GM21381 (cell line): Measurements from ENCODE around the gene MBD3L4.
"Not testable (repeated sequence)": the region's sequence is repeated elsewhere in the genome, so short reads cannot be mapped to it uniquely, and the experiment has no call there.

Experiments
- ATAC-seq: cut with Tn5 transposase; IDR thresholded peaks from one replicate; pipeline ENCODE4 v1.9.1; 2021; ENCODE audit warnings: mild to moderate bottlenecking, moderate library complexity; ENCODE audit not compliant: unreplicated experiment

The MBD3L4 gene

GRCh38 chr19:7051421-7051820 is 11.4 kb upstream of the MBD3L4 start:
- not testable (repeated sequence) for ATAC-seq

- ATAC-seq: not testable (repeated sequence)
Observed at GRCh38 chr19:7049021-7049420, 9.0 kb upstream of the MBD3L4 start, which contains the start of gene MBD3L2. TSS of gene MBD3L2 (plus strand) at chr19:7049321. CDS start at chr19:7049374, 53 bp downstream.

GRCh38 chr19:7041563-7041962 is 1.6 kb upstream of the MBD3L4 start:
- not testable (repeated sequence) for ATAC-seq

GRCh38 chr19:7030278-7030677 is 9.7 kb downstream of the MBD3L4 start, which contains the start of gene MBD3L5:
TSS of gene MBD3L5 (plus strand) at chr19:7030578. CDS start at chr19:7030612, 34 bp downstream.
- ATAC-seq: not testable (repeated sequence)

DNA sequence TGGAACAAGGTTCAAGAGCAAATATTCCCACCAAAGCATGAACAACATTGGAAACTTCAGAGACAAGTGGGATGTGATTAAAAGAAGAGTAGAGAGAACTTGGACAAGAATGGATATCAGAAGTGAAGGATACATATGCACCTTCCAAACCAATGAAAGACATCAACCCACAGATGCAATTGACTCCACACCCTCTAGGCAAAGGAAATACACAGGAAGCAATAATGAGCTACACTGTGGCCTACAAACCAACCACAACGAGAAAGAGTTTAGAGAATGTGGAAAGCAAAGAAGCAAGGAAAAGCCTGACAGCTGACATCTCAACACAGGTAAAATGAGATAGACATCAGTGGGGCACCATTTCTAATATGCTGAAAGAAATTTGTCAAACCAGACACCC is 11.2 kb downstream of the MBD3L4 start:
- ATAC-seq: not testable (repeated sequence)

- not testable (repeated sequence) for ATAC-seq
Observed at GRCh38 chr19:7021331-7021730, 18.6 kb downstream of the MBD3L4 start, which contains the start of gene MBD3L2B. TSS of gene MBD3L2B (minus strand) at chr19:7021431. CDS start at chr19:7021397, 34 bp downstream.

- no peak for ATAC-seq
Observed at GRCh38 chr19:7018828-7019227, 21.2 kb downstream of the MBD3L4 start.

DNA sequence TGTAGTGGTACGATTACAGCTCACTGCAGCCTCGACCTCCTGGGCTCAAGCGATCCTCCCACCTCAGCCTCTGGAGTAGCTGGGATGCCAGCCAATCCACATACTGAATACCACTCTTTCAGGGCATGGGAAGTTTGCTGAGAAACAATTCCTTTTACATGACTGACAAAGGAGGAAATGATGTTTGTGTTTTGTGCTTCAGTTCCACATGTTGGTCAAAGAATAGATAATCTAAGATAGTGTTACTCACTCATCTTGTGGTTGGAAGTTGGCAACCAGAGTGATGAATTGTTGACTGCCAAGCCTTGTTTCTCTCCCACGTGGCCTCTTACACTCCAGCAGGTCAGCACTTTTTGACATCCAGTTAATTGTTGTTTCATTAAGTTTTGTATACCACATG is 26.3 kb downstream of the MBD3L4 start:
- ATAC-seq: no peak

DNA sequence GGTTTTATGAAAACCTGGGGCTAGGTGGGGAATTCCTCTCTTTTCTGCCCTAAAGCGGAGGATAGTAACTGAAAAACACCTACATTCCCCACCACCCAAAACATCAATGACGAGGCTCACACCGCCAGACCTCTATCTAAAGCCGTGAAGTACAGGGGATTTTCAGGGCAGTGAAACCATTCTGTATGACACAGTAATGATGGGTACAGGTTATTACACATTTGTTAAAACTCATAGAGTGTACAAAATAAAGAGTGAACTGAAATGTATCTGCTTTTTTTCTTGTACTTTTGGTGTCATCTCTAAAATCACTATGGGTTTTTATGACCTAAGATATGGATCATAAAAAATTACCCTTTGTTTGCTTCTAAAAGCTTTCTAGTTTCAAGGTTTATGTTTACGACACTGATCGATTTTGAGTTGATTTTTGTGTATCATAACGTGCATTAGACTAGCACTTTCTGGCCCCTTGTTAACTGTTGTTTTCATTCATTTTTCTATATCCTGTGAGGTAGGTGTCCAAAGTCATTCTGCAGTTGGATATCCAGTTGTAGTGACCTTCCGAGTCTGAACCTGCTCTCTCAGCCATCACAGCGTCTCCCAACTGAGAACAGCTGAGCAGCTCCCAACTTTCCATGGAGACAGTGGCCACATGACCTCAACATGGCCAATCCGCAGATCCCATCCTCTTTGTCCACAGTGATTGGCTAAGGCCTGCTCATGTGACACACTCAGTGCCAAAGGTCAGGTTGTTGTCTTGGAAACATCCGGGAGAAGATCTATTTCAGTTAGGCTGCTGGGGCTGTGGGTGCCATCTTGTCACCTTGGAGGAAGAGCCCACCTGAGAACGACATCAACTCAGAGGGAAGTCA is 29.0 kb downstream of the MBD3L4 start:
- no peak for ATAC-seq

DNA sequence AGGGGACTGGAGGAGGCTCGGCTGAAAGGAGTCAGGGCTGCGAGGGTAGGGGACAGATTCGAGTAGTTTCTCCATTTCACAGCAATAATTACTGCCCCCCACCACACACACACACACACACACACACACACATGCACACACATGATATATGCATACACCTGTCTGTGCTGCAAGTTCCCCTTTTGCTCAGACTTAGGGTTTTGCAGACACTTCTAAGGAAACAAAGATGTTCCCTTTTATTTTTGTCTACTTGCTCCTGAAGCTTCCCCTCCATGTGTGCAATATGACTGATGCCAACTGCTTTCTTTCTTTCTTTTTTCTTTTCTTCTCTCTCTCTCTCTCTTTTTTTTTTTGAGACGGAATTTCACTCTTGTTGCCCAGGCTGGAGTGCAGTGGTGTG is 32.1 kb downstream of the MBD3L4 start:
- ATAC-seq: no peak

- ATAC-seq: no peak
Observed at GRCh38 chr19:7006135-7006704, 33.8 kb downstream of the MBD3L4 start.

DNA sequence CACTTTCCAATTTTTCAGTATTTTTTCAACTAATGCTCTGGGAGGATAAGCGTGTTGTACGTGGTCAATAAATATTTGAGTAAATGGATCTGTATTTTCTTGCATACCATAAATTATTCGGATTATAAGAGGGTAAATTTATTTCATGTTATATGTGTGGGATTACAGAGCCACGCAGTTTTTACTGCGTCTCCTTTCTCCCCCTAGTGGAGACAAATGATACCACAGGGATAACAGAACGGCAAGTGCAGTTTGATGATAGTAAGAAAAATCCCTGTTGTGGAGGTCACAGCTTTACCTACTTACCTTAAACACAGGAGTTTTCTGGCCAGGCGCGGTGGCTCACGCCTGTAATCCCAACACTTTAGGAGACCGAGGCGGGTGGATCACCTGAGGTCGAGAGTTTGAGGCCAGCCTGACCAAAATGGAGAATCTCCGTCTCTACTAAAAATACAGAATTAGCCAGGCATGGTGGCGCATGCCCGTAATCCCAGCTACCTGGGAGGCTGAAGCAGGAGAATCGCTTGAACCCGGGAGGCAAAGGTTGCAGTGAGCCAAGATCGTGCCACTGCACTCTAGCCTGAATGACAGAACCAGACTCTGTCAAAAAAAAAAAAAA is 35.6 kb downstream of the MBD3L4 start:
- no peak for ATAC-seq

DNA sequence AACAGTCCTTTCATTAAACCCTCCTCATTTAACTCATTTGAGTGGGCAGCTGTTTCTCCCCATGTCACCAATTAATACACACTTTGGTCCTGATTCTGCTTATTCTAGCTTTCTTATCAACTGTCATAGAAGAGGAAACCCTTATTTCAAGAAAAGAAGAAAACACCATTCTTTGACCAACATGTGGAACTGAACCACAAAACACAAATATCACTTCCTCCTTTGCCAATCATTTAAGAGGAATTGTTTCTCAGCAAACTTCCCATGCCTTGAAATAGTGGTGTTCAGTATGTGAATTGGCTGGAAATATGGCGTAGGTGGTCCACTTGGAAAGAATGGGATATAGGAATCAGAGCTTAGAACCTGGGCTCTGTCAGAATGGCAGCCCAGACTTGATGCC is 39.2 kb downstream of the MBD3L4 start:
- no peak for ATAC-seq

DNA sequence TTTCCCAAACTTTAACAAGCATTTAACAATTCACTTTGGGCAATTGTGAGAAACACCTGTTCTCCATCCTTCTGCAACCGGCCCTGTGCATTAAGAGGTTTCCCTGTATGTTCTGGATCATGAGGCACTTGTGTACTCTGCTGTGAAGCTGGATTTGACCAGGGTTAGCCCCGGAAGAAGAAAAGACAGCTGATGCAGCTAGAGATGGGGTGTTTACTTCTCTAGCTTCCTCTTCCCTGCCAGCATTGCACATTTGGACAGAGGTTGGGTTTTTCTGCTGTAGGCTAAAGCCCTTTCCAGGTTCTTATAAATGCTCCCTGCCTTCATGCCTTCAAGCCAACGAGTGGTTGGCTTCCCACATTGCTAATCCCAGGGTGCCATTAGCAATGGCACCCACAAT is 39.6 kb downstream of the MBD3L4 start:
- no peak for ATAC-seq

DNA sequence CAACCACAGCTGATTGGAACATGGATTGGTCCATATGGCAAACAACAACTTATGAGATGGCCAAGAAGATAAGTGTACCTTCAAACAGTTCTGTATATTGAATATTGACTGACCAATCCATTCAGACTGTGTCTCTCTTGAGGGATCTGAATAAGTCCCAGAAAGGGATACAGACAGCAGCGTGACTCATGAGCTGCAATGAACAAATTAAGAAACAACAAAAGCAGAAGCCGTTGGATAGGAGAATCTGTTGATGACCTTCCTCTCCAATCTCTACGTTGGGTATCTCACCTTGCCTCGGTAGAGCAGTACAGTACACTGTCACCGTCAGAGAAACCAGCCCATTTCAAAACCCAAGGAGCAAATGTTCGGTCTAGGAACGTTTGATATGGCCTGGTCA is 40.0 kb downstream of the MBD3L4 start:
- no peak for ATAC-seq

DNA sequence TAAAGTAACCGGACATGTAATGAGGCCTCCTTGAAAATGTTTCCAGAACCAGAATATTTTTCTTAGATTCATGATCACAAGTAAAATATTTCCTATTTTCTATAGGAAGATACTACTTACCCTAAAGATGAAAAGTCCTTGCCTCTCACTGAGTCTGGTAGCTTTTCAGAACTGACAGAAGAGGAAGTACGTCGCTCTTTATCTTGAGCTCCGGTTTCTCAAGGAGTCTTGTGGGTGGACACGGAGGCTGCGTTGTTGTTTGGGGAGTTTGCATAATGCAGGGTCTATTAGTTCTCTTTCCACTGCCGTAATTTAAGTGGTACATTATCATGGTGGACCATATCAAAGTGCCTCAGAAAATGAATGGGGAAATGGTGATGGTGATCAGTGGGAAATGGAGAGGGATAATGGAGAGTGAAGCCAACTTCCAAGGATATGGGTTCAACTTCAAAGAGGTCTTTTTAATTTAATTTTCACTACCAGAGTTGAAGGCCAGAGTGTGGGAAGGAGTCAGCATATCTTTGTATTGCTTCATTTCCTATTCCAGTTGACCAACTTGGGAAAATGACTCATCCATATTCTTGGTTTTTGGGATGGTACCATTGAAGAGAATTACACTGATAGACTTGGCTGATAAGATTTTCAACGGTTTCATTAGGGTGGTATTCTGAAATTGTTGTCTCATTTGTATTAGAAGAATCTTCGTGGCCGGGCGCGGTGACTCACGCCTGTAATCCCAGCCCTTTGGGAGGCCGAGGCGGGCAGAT is 42.1 kb downstream of the MBD3L4 start:
- no peak for ATAC-seq

DNA sequence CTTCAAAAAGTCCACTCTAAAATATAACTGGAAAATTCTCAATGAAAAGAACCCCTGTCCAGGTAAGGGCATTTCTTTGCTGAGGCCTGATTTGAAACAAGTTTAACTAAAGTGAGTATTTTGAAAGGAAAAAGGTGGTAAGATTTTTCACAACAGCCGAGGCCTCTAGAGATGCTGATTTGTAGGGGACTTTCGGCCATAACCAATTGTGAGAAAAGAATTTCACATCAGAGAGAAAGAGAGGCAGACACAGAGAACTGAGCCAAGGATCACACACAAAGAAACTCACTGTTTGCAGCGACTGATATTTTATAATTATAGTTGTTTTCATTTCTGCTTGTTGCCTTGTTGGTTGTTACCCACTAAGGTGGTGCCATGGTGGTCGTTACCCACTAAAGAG is 43.2 kb downstream of the MBD3L4 start:
- ATAC-seq: no peak

GRCh38 chr19:6995054-6995453 is 44.9 kb downstream of the MBD3L4 start:
- no peak for ATAC-seq

GRCh38 chr19:6988257-6988656 is 51.7 kb downstream of the MBD3L4 start:
- ATAC-seq: no peak

DNA sequence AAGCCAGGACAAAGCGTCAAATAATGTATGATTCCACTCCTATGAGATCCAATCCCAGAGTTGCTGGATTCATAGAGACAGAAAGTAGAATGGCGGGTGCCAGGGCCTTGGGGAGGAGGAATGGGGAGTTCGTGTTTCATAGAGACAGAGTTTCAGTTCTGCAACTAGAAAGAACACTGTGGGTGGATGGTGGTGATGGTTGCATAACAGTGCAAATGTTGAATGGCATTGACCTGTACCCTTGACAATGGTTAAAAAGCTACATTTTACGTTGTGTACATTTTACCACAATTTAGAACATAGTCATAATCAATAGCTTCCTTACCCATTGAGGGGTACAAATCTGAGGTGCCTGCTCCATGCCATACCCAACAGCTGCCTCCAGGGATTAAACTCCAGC is 52.1 kb downstream of the MBD3L4 start:
- no peak for ATAC-seq
